ENCODE measurements around the gene NRCAM. TPM values are rescaled to one million over a fixed set of nuclear protein-coding genes. Genes with fewer than 3 reads are reported as not detected.

NRCAM gene
- total and polyA plus RNA-seq, 10 of the 15 experiments (the other 5 are each of a cell fraction or from before 2014, with no cell fraction given), result 0.30 to 2.0 (median 1.0) TPM

GRCh38 chr7:108427766-108428165, 28.5 kb downstream of the NRCAM start:
- no peak for DNase-seq (ENCODE audit: low read depth, low spot score)
- Histone ChIP-seq H3K4me1 (ENCODE audit: control insufficient read depth, insufficient read depth, low read length) (no peaks in the 10 kb centered on the region), H3K9me3 (replicated peaks; ENCODE audit: control insufficient read depth, insufficient read depth, low read length) (no peaks in the 10 kb centered on the region), H3K36me3 (ENCODE audit: control insufficient read depth in 2 of 2, insufficient read depth in 2 of 2, low read length in 1 of 2) (no peaks in the 10 kb centered on the region), H3K79me2 (ENCODE audit: control insufficient read depth, insufficient read depth, low read length) (no peaks in the 10 kb centered on the region), H3K4me2 (ENCODE audit: control insufficient read depth, insufficient read depth) (no peak overlapping the region), H2AFZ (ENCODE audit: control insufficient read depth, low read depth, low read length) (no peak overlapping the region), H3K27ac (ENCODE audit: control insufficient read depth, insufficient read depth) (no peak overlapping the region), H3K9ac (ENCODE audit: control insufficient read depth, insufficient read depth, low read length) (no peak overlapping the region), H3K4me3 (no peak overlapping the region), H4K20me1 (ENCODE audit: control insufficient read depth, insufficient read depth) (no peaks in the 10 kb centered on the region), H3K27me3 (replicated peaks in 1 of 2; ENCODE audit: control insufficient read depth in 2 of 2, insufficient read depth in 2 of 2, low read length in 1 of 2) (peaks cover 0 to 2% of the 10 kb centered on the region in 2 experiments; a peak in 2 of 4 replicates)
- no peak for ATAC-seq
- RAD21 ChIA-PET (ENCODE audit: unreplicated experiment), result no interaction called here
- FAIRE-seq, result no peak
- WGBS (ENCODE audit: insufficient coverage, insufficient replicate concordance, low lambda C conversion rate, missing lambda C conversion rate), result 0% methylated on average over 1 of the region's 1 CpG
- no TSS peak for BruUV-seq (replicated peaks)
- in situ Hi-C loops (cut with MboI) (no loop called here), intact Hi-C loops (cut with micrococcal nuclease; ENCODE audit: unreplicated experiment) (no loop called here)
- CTCF ChIA-PET, result interaction anchor here (1.3 kb wide), 1 partner anchor 22 kb away, joined by 3 read pairs; no protein-coding TSS in a partner anchor
- SMC1A ChIA-PET (ENCODE audit: uncharacterized antibody, unreplicated experiment), result interaction anchor here (1.2 kb wide), 1 partner anchor 22 kb away, joined by 3 read pairs; no protein-coding TSS in a partner anchor
- TF ChIP-seq NRF1 (conservative IDR thresholded peaks at IDR 0.05; ENCODE audit: low read depth, low read length), result no peak
- POLR2A ChIA-PET, result no interaction called here

DNA sequence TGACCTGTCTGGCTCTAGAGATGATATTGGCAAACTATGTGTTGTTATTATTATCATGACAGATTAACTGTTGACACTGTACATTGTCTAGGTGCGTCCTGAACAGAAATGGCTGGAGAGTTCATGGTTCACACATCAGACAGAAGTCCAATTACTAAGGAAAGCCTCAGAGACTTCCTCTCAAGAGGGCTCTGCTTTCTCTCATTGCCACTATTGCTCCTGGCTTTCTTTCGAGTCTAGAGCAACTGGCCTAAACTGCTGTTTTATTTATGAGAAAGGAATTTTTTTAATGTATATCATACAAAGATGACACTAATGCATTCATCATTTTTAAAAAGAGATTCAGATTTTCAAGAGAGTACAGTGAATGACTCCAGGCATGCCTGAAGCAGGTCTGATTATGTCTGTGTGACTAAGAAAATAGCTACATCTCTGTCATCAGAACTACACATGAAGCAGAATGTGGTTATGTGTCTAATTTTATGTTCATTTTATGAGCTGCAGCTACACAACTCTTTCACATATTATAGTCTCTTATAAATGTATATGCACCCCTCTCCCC, 30.4 kb downstream of the NRCAM start:
- DNase-seq (ENCODE audit: low read depth, low spot score), result no peak
- H3K4me3 ChIP-seq, result no peak overlapping the region
- ChIA-PET CTCF (no interaction called here), RAD21 (ENCODE audit: unreplicated experiment) (no interaction called here), POLR2A (no interaction called here), SMC1A (ENCODE audit: uncharacterized antibody, unreplicated experiment) (interaction anchor here (1.3 kb wide), 1 partner anchor 12 kb away, joined by 3 read pairs; no protein-coding TSS in a partner anchor)
- no peak for ATAC-seq
- H3K27me3 ChIP-seq (replicated peaks in 1 of 2; ENCODE audit: control insufficient read depth in 2 of 2, insufficient read depth in 2 of 2, low read length in 1 of 2), result peaks cover 0 to under 1% of the 10 kb centered on the region in 2 experiments; a peak in 2 of 4 replicates
- no peak overlapping the region for H3K4me2 ChIP-seq (ENCODE audit: control insufficient read depth, insufficient read depth)
- H4K20me1 ChIP-seq (ENCODE audit: control insufficient read depth, insufficient read depth), result no peaks in the 10 kb centered on the region
- no peaks in the 10 kb centered on the region for H3K36me3 ChIP-seq (ENCODE audit: control insufficient read depth in 2 of 2, insufficient read depth in 2 of 2, low read length in 1 of 2)
- no peak overlapping the region for H2AFZ ChIP-seq (ENCODE audit: control insufficient read depth, low read depth, low read length)
- TF ChIP-seq SIN3A (IDR thresholded peaks at IDR 0.05; ENCODE audit: low read depth, low read length) (no peak), SUZ12 (IDR thresholded peaks at IDR 0.05; ENCODE audit: unreplicated experiment) (no peak), CBX5 (IDR thresholded peaks at IDR 0.05; ENCODE audit: low read depth) (no peak), PML (IDR thresholded peaks at IDR 0.05; ENCODE audit: low read length) (no peak), BACH1 (IDR thresholded peaks at IDR 0.05; ENCODE audit: borderline replicate concordance) (no peak), BCL3 (IDR thresholded peaks at IDR 0.05; ENCODE audit: borderline replicate concordance, insufficient read depth, low read depth, low read length, poor library complexity, severe bottlenecking) (no peak)
- no peak overlapping the region for H3K27ac ChIP-seq (ENCODE audit: control insufficient read depth, insufficient read depth)
- in situ Hi-C loops (cut with MboI) (no loop called here), intact Hi-C loops (cut with micrococcal nuclease; ENCODE audit: unreplicated experiment) (no loop called here)
- WGBS (ENCODE audit: insufficient coverage, insufficient replicate concordance, low lambda C conversion rate, missing lambda C conversion rate), result 20% methylated on average over 2 of the region's 2 CpGs
- no peaks in the 10 kb centered on the region for H3K79me2 ChIP-seq (ENCODE audit: control insufficient read depth, insufficient read depth, low read length)
- H3K9me3 ChIP-seq (replicated peaks; ENCODE audit: control insufficient read depth, insufficient read depth, low read length), result no peaks in the 10 kb centered on the region
- BruUV-seq (replicated peaks), result no TSS peak
- no peak overlapping the region for H3K9ac ChIP-seq (ENCODE audit: control insufficient read depth, insufficient read depth, low read length)
- H3K4me1 ChIP-seq (ENCODE audit: control insufficient read depth, insufficient read depth, low read length), result no peaks in the 10 kb centered on the region
- FAIRE-seq, result no peak
